ENCODE data around the gene PWP2. TPM values are rescaled to one million over a fixed set of nuclear protein-coding genes. Genes with fewer than 3 reads are reported as not detected.
"Not testable (repeated sequence)": the region's sequence is repeated elsewhere in the genome, so short reads cannot be mapped to it uniquely, and the experiment has no call there.

PWP2 gene
- polyA plus RNA-seq, 4 donors = 4.1 to 10.1 (median 5.9) TPM

GRCh38 chr21:44127827-44128226, 20.6 kb downstream of the PWP2 start:
- DNase-seq (ENCODE audit: low read depth in 4 of 4, low spot score in 2 of 4) = not testable (repeated sequence)

GRCh38 chr21:44133715-44134057, 26.5 kb downstream of the PWP2 start:
- DNase-seq (ENCODE audit: low read depth in 4 of 4, low spot score in 2 of 4) = not testable (repeated sequence)

- not testable (repeated sequence) for DNase-seq (ENCODE audit: low read depth in 4 of 4, low spot score in 2 of 4)
Observed at GRCh38 chr21:44134732-44135131, 27.5 kb downstream of the PWP2 start.

GRCh38 chr21:44138039-44138438, 30.8 kb downstream of the PWP2 start:
- DNase-seq (ENCODE audit: low read depth in 4 of 4, low spot score in 2 of 4) = not testable (repeated sequence)

GRCh38 chr21:44139787-44140551, 32.8 kb downstream of the PWP2 start:
- DNase-seq (ENCODE audit: low read depth in 4 of 4, low spot score in 2 of 4) = peak in 1 of 4 donors; percentile 3

- not testable (repeated sequence) for DNase-seq (ENCODE audit: low read depth in 4 of 4, low spot score in 2 of 4)
Observed at GRCh38 chr21:44140552-44140932, 33.3 kb downstream of the PWP2 start.

- DNase-seq (ENCODE audit: low read depth in 4 of 4, low spot score in 2 of 4) = not testable (repeated sequence)
Observed at GRCh38 chr21:44142470-44142869, 35.3 kb downstream of the PWP2 start.

GRCh38 chr21:44143380-44143779, 36.2 kb downstream of the PWP2 start:
- DNase-seq (ENCODE audit: low read depth in 4 of 4, low spot score in 2 of 4) = not testable (repeated sequence)

GRCh38 chr21:44143996-44144395, 36.8 kb downstream of the PWP2 start:
- DNase-seq (ENCODE audit: low read depth in 4 of 4, low spot score in 2 of 4) = not testable (repeated sequence)

GRCh38 chr21:44144784-44145602, 37.8 kb downstream of the PWP2 start:
- DNase-seq (ENCODE audit: low read depth in 4 of 4, low spot score in 2 of 4) = not testable (repeated sequence)

- DNase-seq (ENCODE audit: low read depth in 4 of 4, low spot score in 2 of 4) = not testable (repeated sequence)
Observed at GRCh38 chr21:44145616-44146015, 38.4 kb downstream of the PWP2 start.

- not testable (repeated sequence) for DNase-seq (ENCODE audit: low read depth in 4 of 4, low spot score in 2 of 4)
Observed at GRCh38 chr21:44147108-44147507, 39.9 kb downstream of the PWP2 start.

GRCh38 chr21:44150255-44150654, 43.1 kb downstream of the PWP2 start:
- not testable (repeated sequence) for DNase-seq (ENCODE audit: low read depth in 4 of 4, low spot score in 2 of 4)

GRCh38 chr21:44153214-44153888, 46.2 kb downstream of the PWP2 start:
- not testable (repeated sequence) for DNase-seq (ENCODE audit: low read depth in 4 of 4, low spot score in 2 of 4)

GRCh38 chr21:44153889-44154228, 46.7 kb downstream of the PWP2 start:
- DNase-seq (ENCODE audit: low read depth in 4 of 4, low spot score in 2 of 4) = not testable (repeated sequence)

GRCh38 chr21:44154816-44155230, 47.6 kb downstream of the PWP2 start:
- DNase-seq (ENCODE audit: low read depth in 4 of 4, low spot score in 2 of 4) = not testable (repeated sequence)

GRCh38 chr21:44155231-44155993, 48.2 kb downstream of the PWP2 start:
- not testable (repeated sequence) for DNase-seq (ENCODE audit: low read depth in 4 of 4, low spot score in 2 of 4)

- DNase-seq (ENCODE audit: low read depth in 4 of 4, low spot score in 2 of 4) = not testable (repeated sequence)
Observed at GRCh38 chr21:44155994-44156380, 48.8 kb downstream of the PWP2 start.

- not testable (repeated sequence) for DNase-seq (ENCODE audit: low read depth in 4 of 4, low spot score in 2 of 4)
Observed at GRCh38 chr21:44157439-44158081, 50.4 kb downstream of the PWP2 start.

- DNase-seq (ENCODE audit: low read depth in 4 of 4, low spot score in 2 of 4) = not testable (repeated sequence)
Observed at GRCh38 chr21:44158082-44158468, 50.9 kb downstream of the PWP2 start.
